GM18867 (cell line): Measurements from ENCODE around the gene KLHDC10.
"Not testable (repeated sequence)": the region's sequence is repeated elsewhere in the genome, so short reads cannot be mapped to it uniquely, and the experiment has no call there.

Experiments used
- ATAC-seq: cut with Tn5 transposase; IDR thresholded peaks from one replicate; pipeline ENCODE4 v1.9.1; 2021; ENCODE audit warnings: mild to moderate bottlenecking, moderate library complexity; ENCODE audit not compliant: unreplicated experiment

KLHDC10 gene

GRCh38 chr7:130153211-130153908, 83.0 kb downstream of the KLHDC10 start:
- no peak for ATAC-seq

- ATAC-seq = no peak
Observed at GRCh38 chr7:130154131-130154500, 83.8 kb downstream of the KLHDC10 start.

- ATAC-seq = no peak
Observed at GRCh38 chr7:130154501-130155317, 84.4 kb downstream of the KLHDC10 start.

DNA sequence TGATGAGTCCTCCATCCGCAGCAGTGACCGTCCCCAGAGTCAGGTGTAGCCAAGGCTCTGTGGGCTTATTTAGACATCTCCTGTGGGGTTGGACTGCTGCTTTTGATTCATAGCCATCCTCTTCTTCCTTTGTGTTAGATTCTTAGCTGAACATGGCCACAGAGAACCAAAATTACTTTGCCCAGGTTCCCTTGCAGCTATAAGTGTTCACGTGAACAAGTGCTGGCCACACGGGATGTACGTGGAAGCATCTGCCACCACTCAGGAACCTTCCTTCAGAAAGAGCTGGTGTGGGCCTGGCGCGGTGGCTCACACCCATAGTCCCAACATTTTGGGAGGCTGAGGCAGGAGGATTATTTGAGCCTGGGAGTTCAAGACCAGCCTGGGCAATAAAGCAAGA, 85.8 kb downstream of the KLHDC10 start:
- no peak for ATAC-seq

GRCh38 chr7:130157700-130158099, 87.4 kb downstream of the KLHDC10 start:
- ATAC-seq = no peak

GRCh38 chr7:130160023-130160422, 89.7 kb downstream of the KLHDC10 start:
- no peak for ATAC-seq

GRCh38 chr7:130160455-130160854, 90.1 kb downstream of the KLHDC10 start:
- ATAC-seq = no peak

- ATAC-seq = no peak
Observed at GRCh38 chr7:130162196-130162595, 91.9 kb downstream of the KLHDC10 start.

DNA sequence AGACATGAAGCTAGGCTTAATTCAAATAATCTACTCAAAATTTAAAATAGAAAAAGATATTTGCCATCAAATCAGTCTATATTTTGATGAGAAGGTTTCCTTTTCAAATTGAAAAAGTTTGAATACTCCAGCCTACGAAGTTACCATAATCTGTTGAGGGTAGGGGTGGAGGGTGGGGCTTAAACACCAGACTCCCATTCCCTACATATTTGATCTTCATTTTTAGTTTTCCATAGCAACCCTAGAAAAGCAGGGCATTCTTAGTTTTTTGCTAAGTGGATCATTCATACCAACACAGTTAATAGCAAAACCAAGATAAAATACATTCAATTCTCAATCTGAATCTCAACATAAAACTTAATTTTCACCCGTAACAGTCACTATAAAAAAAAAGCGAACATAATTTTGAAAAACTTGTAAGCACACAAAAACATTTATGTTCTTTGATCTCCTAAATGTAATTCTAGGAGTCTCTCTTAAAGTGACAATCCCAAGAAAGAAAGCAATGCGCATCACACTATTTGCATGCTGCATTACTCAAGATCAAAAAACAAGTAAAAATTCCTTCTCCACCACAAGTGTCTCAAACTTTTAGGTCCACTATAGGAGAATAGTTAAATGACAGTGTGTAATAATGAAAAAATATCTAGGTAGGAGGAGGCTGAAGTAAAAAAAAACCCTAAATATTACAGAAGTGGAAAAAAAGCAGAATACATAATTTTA, 104.1 kb downstream of the KLHDC10 start:
- ATAC-seq = no peak

DNA sequence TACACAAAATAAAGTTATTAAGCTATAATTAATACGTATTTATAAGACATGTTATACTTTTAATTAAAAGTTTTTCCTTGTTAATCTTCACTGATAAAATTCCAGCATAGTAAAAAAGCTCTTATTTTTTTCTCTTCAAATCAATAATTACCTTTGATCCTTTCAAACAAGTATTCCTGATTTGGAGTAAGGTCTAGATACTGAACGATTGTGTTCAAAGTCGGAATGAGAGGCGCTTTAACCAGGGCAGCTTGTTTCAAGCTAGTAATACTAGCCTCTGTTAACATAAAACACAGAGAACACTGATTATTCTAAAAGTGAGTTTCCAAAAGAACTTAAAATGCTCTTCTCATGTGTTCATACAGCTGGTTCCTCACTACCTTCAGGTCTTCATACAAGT, 107.9 kb downstream of the KLHDC10 start:
- no peak for ATAC-seq

GRCh38 chr7:130179631-130180030, 109.3 kb downstream of the KLHDC10 start:
- ATAC-seq = no peak

DNA sequence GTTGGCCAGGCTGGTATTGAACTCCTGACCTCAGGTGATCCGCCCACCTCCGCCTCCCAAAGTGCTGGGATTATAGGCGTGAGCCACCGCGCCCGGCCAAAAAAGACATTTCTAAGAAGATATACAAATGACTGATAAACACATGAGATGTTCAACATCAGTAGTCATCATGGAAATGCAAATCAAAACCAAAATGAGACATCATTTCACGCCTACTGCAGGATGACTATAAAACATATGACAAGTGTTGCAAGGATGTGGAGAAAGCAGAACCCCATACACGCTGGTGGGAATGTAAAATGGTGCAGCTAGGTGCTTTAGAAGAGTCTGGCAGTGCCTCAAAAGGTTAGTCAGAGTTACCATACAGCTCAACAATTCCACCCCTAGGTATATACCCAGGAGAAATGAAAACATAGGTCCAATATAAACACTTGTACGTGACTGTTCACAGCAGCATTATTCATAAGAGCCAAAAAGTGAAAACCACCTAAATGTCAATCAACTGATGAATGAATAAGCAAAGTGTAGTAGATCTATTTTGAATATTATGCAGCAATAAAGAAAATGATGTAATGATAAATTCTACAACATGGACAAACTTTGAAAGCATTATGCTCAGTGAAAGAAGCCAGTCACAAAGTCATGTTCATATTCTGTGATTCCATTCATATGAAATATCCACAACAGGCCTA, 110.4 kb downstream of the KLHDC10 start:
- ATAC-seq = no peak

- no peak for ATAC-seq
Observed at GRCh38 chr7:130181263-130181605, 110.9 kb downstream of the KLHDC10 start.

DNA sequence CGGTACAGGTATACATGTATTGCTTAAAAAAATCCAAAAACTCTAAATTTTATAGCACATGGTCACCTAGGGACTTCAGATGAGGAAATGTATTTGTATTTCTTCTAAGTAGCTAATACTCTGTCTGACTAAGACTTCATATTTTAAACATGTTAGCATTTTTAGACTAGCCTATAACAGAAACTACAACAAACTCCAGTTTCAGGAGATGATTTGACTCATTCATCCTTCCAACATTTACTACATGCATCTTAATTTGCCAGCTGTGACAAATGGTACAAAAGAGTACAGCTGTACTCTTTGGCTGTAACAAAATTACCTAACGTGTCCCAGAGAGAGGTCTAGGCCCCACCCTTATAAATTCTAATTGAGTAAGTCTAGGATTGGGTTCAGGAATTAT, 112.7 kb downstream of the KLHDC10 start:
- peak; percentile 79 for ATAC-seq

GRCh38 chr7:130184349-130184748, 114.0 kb downstream of the KLHDC10 start:
- not testable (repeated sequence) for ATAC-seq
